Measurements from ENCODE around the gene SH3GL3. TPM values are rescaled to one million over a fixed set of nuclear protein-coding genes. Genes with fewer than 3 reads are reported as not detected.

The SH3GL3 gene
- total RNA-seq, 1 donor from 2014 or later, result not detected

DNA sequence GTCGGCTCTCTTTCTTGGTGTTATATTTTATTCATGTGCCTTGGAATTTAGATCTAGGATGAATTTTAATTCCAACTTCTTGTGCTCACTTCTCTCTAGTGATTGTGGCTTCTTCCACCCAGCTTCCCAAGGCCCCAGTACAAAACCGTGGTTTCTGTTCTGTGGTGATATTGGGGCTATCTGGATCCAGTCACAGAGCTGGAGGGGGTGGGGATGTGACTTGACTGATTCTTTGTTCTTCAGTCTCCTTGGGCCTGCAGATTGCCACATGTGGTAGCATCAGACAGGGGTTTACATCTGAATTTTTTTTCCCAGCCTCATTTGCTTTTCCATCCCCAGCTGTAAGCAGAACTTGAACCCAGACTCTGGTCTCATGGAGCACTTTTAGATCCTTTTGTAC lies 108.2 kb downstream of the SH3GL3 start:
- Histone ChIP-seq H3K36me3 (no peaks in the 10 kb centered on the region), H3K27me3 (no peaks in the 10 kb centered on the region), H3K4me1 (no peaks in the 10 kb centered on the region), H3K9me3 (no peaks in the 10 kb centered on the region), H3K27ac (no peak overlapping the region), H3K4me3 (no peak overlapping the region)
- no peak for DNase-seq (ENCODE audit: low spot score in 2 of 2)
- TF ChIP-seq, protein P1, sequence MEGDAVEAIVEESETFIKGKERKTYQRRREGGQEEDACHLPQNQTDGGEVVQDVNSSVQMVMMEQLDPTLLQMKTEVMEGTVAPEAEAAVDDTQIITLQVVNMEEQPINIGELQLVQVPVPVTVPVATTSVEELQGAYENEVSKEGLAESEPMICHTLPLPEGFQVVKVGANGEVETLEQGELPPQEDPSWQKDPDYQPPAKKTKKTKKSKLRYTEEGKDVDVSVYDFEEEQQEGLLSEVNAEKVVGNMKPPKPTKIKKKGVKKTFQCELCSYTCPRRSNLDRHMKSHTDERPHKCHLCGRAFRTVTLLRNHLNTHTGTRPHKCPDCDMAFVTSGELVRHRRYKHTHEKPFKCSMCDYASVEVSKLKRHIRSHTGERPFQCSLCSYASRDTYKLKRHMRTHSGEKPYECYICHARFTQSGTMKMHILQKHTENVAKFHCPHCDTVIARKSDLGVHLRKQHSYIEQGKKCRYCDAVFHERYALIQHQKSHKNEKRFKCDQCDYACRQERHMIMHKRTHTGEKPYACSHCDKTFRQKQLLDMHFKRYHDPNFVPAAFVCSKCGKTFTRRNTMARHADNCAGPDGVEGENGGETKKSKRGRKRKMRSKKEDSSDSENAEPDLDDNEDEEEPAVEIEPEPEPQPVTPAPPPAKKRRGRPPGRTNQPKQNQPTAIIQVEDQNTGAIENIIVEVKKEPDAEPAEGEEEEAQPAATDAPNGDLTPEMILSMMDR (IDR thresholded peaks at IDR 0.05), result no peak
- intact Hi-C loops (cut with DNase I), result loop anchor here (5.0 kb wide), 1 partner anchor 308 kb away; no protein-coding TSS in a partner anchor

DNA sequence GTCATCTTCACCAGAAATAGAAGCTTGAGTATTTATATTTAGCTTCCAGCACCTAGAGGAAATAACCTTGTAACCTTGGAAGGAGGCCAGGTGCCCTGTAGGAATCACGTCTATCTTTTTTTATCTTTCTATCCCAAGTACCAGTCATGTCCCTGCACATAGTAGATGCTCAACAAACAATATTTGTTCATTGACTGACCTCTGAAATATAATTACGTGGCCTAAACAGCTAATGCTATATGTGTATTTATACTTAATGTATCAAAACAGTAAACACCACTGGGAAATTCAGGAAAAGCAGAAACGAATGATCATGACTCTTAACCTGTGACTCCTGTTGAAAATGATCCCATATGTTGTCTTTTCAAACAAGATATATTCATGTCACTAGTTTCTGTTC lies 108.9 kb downstream of the SH3GL3 start:
- TF ChIP-seq, protein P1 (IDR thresholded peaks at IDR 0.05), result no peak

DNA sequence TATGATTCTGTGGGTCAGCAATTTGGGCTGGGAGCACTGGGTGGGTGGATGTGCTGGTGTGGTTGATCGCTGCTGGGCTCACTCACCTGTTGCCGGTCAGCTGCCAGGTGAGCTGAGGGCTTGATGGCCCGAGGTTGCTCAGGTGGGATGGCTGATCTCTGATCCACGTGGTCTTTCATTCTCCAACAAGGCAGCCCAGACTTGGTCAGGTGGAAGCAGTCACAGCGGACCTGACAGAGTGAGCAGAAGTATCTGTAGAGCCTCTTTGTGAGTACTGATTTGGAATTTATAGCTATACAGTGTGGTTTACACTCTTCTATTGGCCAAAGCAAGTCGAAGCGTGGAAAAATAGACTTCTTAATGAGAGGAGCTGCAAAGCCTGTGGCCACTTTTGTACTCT lies 109.6 kb downstream of the SH3GL3 start:
- Histone ChIP-seq H3K27ac (no peak overlapping the region), H3K4me1 (no peaks in the 10 kb centered on the region), H3K27me3 (no peaks in the 10 kb centered on the region), H3K36me3 (no peaks in the 10 kb centered on the region), H3K9me3 (no peaks in the 10 kb centered on the region), H3K4me3 (no peak overlapping the region)
- TF ChIP-seq, protein P1 (IDR thresholded peaks at IDR 0.05), result no peak
- intact Hi-C loops (cut with DNase I), result loop anchor here (5.0 kb wide), 1 partner anchor 309 kb away; no protein-coding TSS in a partner anchor
- no peak for DNase-seq (ENCODE audit: low spot score in 2 of 2)

More for the DNA sequence above, 108.9 kb downstream of the SH3GL3 start:
- H3K36me3 ChIP-seq, result no peaks in the 10 kb centered on the region
- no peaks in the 10 kb centered on the region for H3K27me3 ChIP-seq
- H3K27ac ChIP-seq, result no peak overlapping the region
- no peak overlapping the region for H3K4me3 ChIP-seq
- no peak for DNase-seq (ENCODE audit: low spot score in 2 of 2)
- no peaks in the 10 kb centered on the region for H3K4me1 ChIP-seq
- intact Hi-C loops (cut with DNase I), result loop anchor here (5.0 kb wide), 1 partner anchor 309 kb away; no protein-coding TSS in a partner anchor
- H3K9me3 ChIP-seq, result no peaks in the 10 kb centered on the region

DNA sequence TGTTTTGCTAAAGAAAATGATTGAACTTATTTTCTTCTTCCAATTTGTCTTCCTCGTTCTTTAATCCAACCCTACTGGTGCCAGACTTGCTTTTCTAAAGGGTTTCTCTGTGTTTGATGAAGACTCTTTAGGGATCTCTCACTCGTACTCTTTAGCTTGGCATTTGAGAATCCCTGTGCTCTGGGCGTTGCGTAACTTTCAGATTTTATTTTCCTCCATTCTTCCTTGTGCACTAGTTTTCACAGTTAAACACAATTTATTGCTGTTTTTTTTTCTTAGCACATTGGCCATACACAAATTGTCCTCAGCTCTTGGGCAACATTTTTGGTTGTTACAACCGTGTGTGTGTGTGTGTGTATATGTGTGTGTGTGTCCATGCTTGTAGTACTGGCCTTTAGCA lies 111.0 kb downstream of the SH3GL3 start:
- intact Hi-C loops (cut with DNase I), result loop anchor here (5.0 kb wide), 1 partner anchor 311 kb away; no protein-coding TSS in a partner anchor

DNA sequence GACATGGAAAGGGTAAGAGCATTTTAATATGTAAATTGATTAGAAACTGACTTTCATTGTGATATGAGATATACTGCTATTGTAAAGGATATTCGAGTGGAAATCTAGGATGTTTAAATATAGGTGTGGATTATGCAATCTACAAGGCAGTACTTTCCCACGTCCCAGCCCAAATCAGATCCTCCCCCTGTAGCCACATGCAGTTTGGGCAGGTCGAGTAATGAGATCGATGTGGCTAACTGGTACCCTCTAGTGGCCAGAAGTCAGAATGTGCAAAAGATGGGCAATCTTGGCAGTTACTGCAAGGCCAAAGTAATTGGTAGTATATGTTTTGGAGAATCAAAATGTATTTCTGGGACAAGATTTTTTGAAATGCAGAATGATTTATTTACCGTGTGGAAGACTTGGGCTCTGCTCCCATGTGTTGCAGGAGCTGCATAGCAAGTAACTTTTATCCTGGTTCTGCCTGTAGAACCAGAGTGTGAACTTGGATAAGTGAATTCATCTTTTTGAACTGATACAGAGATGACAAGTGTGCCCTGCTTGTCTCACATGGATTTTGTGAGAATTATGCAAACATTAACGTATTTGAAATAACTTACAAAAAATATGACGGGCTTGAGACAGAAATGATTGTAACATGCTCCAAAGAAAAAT lies 112.3 kb downstream of the SH3GL3 start:
- no peaks in the 10 kb centered on the region for H3K9me3 ChIP-seq
- H3K27ac ChIP-seq, result no peak overlapping the region
- no peaks in the 10 kb centered on the region for H3K4me1 ChIP-seq
- intact Hi-C loops (cut with DNase I), result loop anchor here (1.0 to 5.0 kb wide), 2 partner anchors 121 to 312 kb away; no protein-coding TSS in a partner anchor
- no peaks in the 10 kb centered on the region for H3K36me3 ChIP-seq
- TF ChIP-seq, protein P1 (IDR thresholded peaks at IDR 0.05), result peak; percentile 61 to 78 (median 69)
- H3K4me3 ChIP-seq, result no peak overlapping the region
- DNase-seq (ENCODE audit: low spot score in 2 of 2), result peak in 1 of 2 donors; percentile 72
- H3K27me3 ChIP-seq, result no peaks in the 10 kb centered on the region

More for the DNA sequence above, 111.0 kb downstream of the SH3GL3 start:
- no peak for DNase-seq (ENCODE audit: low spot score in 2 of 2)
- no peaks in the 10 kb centered on the region for H3K36me3 ChIP-seq
- no peaks in the 10 kb centered on the region for H3K9me3 ChIP-seq
- H3K27me3 ChIP-seq, result no peaks in the 10 kb centered on the region
- TF ChIP-seq, protein P1 (IDR thresholded peaks at IDR 0.05), result no peak
- H3K4me1 ChIP-seq, result no peaks in the 10 kb centered on the region
- H3K27ac ChIP-seq, result no peak overlapping the region
- no peak overlapping the region for H3K4me3 ChIP-seq

Measured in ascending aorta (tissue), 2 donors.